RPMI8226 (cell line): Measurements from ENCODE around the gene ELOB.

Experiments used
- DNase-seq: peaks from one replicate; pipeline ENCODE4 v3.0.0-alpha.2; 2015

Gene ELOB

DNA sequence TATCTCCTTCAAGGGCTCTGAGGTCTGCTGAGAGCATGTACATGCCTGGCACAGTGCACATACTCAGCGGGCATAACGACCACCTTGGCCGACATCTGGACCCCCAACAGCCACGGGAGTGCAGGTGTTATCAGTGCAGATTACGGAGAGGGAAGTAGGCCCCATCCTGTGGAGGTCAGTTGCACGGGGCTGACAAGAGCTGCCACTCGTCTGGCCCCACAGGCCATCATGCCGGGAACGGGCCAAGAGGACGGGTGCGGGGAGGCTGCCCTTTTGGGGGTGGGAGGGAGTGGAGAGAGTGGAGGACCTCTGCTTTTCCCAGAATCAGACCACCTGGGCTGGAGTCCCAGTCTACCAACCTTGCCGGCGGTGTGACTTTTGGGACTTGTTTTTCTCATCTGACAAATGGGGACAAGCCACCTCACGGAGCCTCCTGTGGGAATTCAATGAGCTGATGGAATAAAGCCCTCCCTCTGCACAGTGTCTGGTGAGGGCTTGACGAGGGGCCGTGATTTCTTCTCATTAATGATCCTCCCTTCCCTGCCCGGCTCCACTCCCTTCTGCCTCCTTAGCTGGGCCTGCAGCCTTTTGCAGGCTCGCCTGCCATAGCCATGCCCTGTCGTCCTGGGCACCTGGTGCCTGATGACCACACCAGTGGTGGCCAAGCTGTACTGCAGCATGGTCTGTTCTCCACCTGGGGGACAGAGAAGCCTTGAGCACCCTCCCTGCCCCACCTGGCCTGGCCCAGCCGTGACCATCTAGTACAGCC lies 5.7 kb upstream of the ELOB start:
- peak; percentile 30 for DNase-seq

DNA sequence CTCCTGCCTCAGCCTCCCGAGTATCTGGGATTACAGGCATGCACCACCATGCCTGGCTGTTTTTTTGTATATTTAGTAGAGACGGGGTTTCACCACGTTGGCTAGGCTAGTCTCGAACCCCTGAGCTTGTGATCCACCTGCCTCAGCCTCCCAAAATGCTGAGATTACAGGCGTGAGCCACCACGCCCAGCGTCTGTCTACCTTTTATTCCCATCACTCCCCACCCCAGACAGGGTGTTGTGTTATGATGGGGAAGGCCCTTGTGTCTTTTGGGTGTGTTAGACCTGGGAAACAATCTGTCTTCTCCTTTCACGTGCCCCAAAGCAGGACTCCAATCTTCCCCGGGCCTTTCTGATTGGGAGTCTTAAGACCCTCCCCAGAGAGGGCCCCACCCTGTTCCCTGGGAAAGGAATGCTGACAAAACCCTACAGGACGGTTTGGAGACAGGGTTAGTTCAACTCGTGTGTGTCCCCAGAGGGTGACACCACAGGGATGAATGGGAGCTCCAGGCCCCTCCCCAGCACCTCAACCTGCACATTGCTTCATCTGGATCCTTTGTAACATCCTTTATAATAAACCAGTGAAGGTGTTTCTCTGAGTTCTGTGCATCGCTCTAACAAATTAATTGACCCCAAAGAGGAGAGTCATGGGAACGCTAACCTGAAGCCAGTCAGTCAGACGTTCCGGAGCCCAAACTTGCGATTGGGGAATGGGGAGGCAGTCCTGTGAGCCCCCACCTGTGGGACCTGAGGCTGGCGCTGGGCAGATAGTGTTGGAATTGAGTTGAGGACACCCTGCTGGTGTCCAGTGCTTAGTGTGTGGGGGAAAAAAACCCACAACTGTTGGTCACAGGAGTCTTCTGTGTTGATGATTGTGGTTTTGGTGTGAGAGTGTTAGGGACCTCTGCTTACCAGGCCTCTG lies 3.2 kb upstream of the ELOB start:
- no peak for DNase-seq

DNA sequence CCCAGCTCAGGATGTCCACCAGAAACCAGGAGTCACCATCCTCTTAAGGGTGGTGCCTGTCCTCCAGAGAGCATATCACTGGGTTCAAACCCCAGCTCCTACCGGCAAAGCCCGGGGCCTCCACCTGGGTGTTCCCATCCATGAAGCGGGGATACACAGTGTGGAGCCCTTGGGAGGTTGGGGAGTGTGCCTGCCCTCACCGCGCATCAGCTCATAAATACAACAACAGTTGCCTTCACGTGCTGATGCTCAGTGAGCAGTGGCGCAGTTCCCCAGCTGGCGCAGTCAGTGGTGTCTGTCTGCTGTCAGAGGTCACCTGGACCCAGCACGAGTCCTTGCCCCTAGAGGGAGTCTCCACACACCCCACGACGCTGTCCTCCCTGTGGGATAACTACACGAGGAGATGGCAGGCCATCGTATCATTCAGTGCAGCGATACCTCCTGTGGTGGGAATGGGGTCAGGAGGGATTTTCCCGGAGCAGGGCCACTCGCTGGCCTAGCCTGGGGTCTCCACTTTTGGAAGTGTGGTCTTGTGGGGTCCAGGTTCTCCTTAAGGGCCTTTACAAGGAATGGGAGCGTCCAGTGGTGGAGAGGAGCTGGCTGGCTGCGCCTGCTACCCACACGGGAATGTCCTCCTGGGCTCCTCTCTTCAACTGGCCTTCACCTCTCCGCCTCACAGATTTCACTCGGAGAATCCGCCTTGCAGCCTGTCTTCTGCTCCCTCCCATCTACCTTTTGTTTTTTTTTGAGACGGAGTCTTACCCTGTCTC lies 2.3 kb upstream of the ELOB start:
- DNase-seq = no peak

DNA sequence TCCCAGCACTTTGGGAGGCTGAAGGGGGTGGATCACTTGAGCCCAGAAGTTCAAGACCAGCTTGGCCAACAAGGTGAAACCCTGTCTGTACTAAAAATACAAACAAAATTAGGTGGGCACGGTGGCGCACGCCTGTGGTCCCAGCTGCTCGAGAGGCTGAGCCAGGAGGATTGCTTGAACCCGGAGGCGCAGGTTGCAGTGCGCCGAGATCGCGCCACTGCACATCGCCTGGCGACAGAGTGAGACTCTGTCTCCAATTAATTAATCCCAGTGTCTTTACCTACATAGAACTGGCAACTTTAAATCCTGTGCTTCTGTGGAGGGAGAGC lies 1.5 kb upstream of the ELOB start:
- no peak for DNase-seq

DNA sequence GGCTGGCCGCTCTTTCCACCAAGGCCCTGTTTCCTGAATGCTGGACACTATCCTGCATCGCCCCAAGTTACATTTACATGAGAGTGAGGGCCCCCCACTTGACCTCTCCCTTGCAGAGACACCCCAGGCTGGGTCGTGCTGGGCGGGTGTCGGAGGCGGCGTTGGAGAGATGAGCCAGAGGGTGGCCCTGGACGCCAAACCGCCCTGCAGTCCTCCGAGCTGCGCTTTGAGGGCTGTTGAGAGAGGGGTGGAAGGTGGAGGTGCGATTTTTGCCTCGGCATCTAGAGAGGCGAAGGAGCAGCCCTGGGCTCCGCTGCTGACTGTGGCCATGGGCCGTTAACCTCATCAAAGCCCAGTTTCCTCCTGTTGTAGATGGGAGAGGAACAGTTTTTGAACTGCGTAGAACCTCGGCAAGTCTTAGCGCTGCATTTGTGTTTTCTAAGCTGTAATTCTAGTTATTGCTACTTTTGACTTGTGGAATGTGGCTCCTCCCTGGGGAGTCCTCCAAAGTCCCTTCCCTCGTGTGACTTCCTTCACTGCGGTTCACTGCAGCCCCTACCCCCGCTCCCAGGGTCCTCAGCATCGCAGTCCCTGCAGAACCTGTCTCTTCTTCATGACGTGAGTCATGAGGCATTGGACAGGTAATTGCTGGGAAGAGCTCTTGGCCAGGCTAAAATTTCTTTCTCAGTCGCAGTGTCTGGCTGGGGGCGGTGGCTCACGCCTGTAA lies 986 bp upstream of the ELOB start:
- DNase-seq = peak; percentile 47

DNA sequence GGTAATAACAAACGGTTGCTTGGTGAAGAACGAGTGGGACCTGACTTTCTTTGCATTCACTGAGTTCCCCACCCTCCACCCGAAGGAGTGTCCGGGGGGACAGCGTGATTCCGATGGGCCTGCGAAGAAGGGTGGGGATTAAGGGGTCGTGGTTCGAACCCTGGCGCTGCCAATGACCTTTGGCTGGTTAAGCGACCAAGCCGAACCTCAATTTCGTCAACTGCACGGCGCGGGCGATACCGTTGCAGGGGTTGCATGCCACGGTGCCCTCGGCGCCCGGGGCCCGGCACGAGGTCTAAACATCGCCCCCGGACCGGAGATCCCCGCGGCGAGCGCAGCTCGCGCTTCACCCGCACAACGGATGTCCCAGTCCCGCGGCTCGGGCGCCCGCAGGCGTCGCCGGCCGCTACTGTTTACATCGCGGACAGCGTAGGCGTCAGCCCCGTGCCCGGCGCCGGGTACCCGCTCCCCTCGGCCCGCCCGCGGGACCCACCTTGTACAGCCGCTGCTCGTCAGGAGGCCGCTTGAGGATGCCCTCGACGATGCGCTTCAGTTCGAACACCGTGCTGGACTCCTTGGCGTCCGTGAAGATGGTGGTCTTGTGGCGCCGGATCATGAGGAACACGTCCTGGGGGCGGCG lies 460 bp downstream of the ELOB start:
- DNase-seq = peak; percentile 46

DNA sequence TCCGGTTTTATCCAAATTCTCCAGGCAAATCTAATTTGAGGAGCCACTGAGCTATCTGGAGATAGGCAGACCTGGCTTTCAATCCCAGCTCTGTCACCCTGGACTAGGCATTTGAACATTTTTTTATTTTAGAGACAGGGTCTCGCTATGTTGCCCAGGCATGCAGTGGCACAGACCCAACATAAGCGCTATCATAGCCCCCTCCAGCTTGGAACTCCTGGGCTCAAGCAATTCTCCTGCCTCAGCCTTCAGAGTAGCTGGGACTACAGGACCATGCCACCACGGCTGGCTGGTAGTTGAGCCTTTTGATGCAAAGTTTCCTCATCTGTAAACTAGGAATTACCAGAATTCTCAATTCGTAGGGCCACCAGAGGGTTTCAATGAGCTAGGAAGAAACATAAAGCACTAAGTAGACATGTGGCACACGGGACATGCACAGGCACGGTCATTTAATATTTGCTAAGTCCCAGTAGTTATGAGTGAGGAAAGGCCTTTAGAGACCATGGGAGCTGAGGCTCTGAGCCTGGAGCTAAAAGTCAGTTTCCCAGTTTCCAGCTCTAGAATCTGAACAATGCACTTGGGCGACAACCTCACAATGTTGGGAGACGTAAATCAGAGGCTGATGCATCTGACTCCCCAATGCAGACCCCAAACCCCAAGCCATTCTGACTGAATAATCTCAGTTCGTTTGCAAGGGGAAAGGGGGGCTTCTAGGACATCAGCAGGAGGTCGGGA lies 1.1 kb downstream of the ELOB start:
- DNase-seq = no peak

DNA sequence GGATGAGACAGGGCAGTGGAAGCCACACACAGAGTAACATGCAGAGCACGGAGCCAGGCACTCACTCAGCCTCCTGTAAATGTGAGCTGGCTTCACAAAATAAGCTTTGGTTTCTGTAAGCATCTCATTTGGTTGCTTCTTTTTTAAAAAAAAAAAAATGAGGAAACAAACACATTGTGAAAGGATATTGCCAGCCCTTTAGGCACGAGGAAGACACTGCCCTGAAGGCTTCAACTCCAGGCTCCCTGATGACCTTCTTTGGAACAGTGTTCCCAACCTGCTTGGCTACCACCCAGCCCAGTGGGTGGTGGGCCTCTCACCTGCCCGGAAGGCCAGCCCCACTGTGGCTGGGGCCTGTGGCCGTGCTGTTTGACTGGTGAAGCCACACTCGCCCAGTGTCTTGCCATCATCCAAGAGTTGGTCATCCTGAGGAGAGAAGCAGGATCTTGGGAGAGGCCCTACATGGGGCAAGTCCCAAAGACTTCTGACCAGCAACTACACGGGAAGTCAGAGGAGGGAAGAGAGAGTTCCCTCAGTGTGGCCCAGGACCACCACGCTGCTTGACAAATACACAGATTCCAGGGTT lies 1.9 kb downstream of the ELOB start:
- DNase-seq = no peak

DNA sequence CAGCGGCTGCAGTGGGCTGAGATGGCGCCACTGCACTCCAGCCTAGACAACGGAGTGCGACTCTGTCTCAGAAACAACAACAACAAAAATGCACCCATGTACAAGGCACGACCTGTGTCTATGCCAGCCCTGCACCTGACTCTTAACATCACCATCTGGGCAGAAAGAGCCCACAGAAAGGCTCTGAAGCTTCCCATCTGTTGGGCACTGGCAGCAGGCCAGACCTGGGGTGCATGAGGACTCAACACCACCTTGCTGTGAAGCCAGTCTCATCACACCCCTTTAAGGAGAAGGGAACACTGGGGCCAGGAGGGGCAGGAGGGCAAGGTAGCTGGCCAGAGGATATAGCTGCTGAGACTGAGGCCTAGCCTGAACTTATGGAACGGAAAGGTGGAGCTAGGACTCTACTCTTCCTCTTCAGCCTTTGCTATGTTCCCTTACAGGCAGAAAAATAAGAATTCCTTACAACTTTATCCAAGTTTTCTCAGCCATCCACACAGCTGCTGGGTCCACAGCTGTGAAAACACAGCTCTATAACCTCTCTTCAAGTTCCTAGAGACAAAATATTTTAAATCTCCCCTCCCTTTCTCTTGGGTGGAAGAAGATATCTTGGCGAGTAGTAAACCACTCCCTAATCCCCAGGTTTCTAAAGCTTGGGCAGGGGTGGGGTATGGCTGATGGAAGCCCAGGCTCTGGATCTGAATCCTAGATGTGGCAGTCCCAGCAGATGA lies 2.8 kb downstream of the ELOB start:
- peak; percentile 71 for DNase-seq

DNA sequence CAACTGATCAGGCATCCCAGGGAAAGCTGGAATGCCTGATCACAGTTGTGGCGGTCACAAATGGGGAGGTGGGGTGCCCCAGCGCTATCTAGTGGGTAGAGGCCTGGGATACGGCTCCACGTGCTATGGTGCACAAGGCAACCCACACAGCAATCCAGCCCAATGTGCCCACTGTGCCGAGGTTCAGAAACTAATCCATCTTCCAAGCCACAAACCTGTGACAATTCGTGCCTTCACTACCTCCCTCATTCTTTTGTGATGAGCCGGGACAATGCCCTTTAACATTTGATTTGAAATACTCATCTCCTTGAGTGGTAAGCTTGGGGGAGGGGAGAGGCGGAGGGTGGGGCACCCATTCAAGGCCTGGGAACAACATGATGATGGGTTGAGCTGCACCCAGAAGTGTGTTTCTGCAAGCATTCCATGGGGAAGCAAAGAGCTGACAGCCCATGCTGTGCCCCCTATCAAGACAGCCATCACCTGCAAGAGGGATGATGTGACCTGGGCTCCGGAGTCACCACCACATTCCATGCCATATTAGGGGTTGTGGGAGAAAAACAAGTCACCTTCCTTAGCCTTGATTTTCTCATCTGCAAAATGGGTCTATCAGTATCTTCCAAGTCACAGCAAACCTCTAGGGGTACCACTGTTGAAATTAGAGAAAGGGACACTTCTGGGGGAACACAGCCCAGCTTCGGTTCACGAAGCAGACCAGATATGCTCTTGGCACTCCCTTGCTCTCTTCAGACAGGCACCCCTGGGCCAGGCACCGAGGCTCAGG lies 3.7 kb downstream of the ELOB start:
- no peak for DNase-seq

DNA sequence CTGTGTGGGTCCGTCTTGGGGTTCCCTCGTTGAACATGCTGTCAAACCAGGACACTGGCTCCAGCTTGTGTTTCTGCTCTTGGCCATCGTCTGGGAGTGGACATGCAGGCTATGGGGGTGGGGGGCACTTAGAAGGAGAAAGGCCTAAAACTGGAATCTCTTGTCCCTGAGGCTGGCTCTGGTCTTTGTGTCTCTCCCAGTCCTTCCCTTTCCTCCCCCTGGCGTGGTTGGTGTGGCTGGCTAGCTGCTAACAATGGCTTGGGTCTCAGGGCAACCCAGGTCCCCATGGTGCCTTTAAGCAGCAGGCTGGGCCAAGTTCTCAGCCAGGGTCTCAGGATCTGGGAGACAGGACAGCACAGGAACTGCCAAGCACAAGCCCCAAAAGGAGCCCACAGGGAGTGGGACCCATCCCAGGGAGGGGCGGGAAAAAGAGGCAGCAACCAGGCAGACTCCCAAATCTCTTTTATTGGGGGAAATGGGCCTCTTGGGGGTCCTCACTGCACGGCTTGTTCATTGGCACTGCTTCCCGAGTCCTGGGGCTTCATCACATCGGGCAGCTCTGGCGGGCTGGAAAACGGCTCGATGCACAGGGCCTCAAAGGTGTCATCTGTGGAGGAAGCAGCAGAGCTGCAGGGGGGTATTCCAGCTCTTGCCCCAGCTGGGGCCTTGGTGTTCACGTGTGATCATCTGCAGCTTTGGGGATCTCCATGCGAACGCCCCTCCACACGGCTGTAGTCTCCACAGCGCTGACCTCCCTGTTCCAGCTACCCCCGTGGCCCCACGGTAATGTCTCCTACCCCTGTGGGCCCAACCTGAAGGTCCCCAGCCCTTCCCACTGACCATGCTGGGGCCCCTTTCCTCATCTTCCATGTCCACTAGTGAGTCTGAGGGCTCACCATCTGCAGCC lies 5.3 kb downstream of the ELOB start:
- no peak for DNase-seq

DNA sequence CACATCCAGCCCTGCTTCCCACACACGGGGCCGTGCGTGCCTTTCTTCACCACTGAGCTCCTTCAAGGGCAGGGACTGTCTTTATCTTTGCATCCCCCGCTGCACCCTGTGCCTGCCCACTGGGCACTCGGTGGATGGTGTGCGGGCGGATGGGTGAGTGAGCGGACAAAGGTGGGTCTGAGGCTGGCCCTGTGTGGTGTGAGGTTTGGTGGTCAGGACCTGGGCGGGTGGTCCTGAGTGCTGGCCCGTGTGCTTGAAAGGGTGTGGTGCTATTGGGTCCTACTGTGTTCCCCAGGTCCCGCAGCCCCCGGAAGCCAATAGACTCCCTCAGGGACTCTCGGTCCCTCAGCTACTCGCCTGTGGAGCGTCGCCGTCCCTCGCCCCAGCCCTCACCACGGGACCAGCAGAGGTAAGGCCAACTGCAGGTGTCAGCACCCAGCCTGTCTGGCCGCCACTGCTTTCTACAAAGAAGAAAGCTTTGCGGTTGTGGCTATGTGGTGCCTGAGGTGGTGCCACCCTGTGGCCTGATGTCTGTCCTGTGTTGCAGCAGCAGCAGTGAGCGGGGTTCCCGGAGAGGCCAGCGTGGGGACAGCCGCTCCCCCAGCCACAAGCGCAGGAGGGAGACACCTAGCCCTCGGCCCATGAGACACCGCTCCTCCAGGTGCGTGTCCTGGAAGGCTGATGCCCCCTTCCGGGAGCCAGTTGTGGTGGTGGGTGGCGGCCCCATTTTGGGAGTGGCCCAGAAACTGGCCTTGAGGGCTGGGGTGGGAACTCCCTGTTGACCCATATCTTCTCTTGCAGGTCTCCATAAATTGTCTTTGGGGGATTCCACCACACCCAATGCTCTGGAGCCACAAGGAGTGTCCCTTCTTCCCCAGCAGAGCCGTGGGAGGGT lies 6.8 kb downstream of the ELOB start:
- peak; percentile 57 for DNase-seq

DNA sequence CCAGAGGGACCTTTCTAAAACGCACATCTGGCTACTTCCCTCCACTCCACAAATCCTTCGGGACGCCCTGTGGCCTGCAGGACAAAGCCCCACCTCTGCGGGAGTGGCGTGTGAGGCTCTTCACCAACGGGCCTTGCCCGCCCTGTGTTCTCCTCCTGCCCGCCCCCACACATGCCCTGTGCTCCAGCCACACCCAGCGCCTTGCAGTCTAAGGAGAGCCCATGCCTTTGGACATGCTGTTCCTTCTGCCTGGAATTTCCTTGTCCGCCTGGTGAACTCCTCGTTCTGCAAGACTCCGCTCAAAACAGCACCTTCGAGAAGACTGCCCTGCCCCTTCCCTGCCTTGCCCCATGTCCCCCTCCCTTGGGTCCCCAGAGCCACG lies 7.4 kb downstream of the ELOB start:
- DNase-seq = no peak

DNA sequence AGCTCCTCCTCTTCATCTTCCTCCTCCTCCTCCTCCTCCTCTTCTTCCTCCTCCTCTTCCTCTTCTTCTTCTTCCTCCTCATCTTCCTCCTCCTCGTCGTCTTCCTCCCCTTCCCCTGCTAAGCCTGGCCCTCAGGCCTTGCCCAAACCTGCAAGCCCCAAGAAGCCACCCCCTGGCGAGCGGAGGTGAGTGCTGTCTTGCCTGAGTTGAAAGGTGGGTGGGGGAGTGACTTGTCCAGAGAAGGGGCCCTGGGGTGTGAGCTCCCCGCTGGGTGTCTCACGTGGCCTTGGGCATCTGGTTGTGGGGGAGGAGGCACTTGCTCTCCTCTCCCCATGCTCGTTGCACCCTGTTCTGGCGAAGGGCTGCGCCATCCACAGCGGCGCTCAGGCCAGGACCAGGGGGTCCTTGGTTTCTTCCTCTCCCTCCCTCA lies 8.0 kb downstream of the ELOB start:
- DNase-seq = no peak

DNA sequence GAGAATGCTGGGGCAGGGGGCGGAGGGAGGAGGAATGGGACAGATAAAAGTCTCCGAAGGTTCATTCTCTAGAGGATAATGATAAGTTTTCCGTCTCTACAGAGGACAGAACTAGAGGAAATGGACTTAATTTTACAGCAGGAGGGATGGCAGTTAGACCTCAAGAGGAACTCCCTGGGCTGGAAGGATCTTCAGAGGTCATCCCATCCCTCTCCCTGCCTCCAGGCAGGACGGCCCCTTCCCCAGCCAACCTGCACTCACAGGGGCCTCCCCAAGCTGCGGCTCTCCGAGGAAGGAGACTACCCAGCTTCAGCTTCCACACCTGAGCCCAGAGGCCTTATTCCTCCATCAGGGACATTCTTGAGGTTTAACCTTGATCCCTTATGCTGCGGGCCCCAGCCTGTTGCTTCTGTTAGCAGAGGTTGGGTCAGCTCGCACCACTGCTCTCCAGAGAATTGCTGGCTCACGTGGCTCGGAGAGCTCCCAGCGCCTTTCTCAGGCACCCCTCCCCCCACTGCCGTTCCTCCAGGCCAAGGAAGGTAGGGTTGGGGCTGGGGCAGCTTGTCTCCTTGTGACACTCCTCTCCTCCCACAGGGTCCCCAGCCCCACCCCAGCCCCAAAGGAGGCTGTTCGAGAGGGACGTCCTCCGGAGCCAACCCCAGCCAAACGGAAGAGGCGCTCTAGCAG lies 8.5 kb downstream of the ELOB start:
- no peak for DNase-seq

DNA sequence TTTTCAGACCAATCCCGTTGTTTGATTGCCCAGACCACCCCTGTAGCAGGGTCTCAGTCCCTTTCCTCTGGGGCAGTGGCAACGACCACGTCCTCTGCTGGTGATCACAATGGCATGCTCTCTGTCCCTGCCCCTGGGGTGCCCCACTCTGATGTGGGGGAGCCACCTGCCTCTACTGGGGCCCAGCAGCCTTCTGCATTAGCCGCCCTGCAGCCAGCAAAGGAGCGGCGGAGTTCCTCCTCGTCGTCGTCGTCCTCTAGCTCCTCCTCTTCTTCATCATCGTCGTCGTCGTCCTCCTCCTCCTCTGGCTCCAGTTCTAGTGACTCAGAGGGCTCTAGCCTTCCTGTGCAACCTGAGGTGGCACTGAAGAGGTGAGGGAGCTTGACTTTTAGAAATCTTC lies 9.2 kb downstream of the ELOB start:
- no peak for DNase-seq
